GM18519 (cell line): ENCODE measurements around the gene RXRB.
A peak's percentile ranks its signal among the peaks of the same experiment; 100 is the strongest.
"Not testable (repeated sequence)": the region's sequence is repeated elsewhere in the genome, so short reads cannot be mapped to it uniquely, and the experiment has no call there.

Experiments
- ATAC-seq: cut with Tn5 transposase; IDR thresholded peaks from one replicate; pipeline ENCODE4 v1.9.1; 2021; ENCODE audit warnings: mild to moderate bottlenecking, moderate library complexity; ENCODE audit not compliant: unreplicated experiment, low FRiP score

RXRB gene

DNA sequence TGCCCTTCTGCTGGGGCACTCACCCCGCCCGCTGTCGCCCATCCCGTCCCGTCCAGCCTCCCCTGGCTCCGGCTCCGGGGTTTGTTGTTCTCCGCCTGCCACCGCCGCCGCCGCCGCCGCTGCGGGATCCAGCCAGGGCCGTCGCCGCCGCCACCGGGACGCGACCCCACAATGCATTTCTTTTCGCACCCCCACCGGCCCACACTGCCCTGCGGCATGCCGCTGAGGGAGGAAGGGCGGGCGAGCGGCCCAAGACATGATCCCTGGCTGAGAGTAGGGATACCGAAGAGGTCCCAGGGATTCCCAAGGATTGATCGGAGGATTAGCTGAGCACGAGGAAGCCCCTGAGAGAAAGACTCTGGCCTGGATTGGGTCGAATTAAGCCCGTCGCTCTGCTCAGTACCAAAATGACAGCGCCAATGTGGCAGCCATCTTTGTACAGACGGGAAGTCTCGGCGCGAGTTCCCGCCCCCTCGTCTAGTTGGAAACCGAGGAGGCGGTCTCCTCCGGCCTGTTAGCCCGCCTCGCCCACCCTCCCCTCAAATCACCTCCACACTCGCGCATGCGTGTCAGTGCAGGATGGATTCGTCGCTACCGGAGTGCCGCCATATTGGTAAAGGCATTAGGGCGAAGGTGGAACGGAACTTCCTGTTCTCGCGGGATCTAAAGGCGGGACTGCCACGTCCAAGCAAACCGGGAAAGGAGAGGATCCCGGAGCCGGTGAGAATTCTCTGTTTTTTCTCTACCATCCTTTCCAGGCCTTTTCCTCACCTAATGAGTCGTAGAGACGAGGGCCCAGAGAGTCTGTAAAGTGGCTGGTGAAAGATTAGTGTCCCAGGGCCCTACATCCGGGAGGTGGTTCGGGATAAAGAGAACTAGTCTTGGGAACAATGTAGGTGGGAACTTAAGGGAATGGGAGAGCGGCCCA lies at the start of gene RXRB, which contains the start of gene SLC39A7:
Gene RXRB (minus strand): TSS at position 447 of the 928 bp plus-strand sequence. CDS start 189 bp downstream, at position 258.
Gene SLC39A7 (plus strand): TSS at position 649 of the 928 bp plus-strand sequence. CDS start 379 bp downstream, outside the sequence.
- ATAC-seq, result no peak

- ATAC-seq, result no peak
Measured at GRCh38 chr6:33249732-33250630, 49.5 kb upstream of the RXRB start.

- ATAC-seq, result peak; percentile 89
Measured at GRCh38 chr6:33248932-33249731, 48.7 kb upstream of the RXRB start.

- no peak for ATAC-seq
Measured at GRCh38 chr6:33248643-33248931, 48.1 kb upstream of the RXRB start.

DNA sequence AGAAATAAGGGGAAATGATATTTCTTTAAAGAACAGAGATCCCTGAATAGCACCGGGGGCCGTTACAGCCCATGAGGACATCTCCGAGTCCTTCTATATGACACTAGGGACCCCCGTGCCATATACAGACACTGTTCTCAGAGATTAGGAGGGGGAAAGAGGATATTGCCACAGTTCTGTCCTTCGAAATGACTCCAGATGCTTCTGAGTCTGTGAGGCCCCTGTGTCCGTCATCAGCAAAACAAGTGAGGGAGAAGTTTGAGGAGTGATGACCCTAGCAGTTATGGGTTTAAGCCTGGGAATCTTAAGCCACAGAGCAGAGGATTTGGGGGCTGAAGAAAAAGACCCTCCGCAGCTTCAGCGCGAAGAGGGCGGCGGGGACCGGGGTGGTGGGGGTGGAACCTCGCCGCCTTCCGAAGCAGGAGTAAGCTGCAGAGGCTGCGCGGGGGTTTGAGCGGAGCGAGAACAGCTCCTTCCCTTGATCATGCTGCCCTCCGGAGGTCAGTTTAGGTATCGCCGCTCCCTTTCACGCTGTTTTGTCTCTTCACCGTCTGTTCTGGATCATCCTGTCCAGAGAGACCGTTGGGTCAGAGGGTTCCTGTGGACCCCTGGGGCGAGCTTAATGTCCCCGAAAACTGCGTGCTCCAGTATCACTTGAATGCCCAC lies 47.6 kb upstream of the RXRB start:
- ATAC-seq, result no peak

GRCh38 chr6:33243476-33243875 lies 43.0 kb upstream of the RXRB start:
- ATAC-seq, result no peak

- no peak for ATAC-seq
Measured at GRCh38 chr6:33241968-33242367, 41.5 kb upstream of the RXRB start.

DNA sequence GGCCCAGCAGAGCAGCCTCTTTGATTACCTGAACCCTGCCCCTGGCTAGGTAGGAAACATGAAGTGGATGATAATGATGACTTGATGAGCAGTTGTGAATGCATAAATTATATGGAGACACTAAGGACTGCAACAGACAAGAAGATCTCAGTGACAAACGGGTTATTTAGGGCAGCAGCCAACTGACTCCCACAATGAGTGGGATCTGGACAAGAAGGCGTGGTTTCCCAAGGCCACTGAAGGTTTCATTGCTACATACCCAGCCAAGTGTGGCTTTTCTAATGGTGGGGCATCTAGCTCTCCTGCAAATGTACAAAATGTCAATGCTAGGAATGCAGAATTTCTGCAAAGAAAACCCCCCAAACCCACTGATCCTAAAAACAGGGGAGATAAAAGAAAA lies 37.3 kb upstream of the RXRB start:
- no peak for ATAC-seq

DNA sequence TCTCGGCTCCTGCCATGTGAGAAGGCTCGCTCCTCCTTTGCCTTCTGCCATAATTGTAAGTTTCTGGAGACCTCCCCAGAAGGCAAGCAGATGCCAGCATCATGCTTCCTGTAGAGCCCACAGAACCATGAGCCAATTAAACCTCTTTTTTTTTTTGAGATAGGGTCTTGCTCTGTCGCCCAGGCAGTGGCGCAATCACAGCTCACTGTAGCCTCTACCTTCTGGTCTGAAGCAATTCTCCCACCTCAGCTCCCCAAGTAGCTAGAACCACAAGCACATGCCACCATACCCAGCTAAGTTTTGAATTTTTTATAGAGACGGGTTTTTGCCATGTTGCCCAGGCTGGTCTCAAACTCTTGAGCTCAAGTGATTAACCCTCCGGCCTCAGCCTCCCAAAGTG lies 36.4 kb upstream of the RXRB start:
- ATAC-seq, result no peak

- ATAC-seq, result no peak
Measured at GRCh38 chr6:33236328-33236727, 35.9 kb upstream of the RXRB start.

GRCh38 chr6:33235221-33235634 lies 34.8 kb upstream of the RXRB start:
- no peak for ATAC-seq

DNA sequence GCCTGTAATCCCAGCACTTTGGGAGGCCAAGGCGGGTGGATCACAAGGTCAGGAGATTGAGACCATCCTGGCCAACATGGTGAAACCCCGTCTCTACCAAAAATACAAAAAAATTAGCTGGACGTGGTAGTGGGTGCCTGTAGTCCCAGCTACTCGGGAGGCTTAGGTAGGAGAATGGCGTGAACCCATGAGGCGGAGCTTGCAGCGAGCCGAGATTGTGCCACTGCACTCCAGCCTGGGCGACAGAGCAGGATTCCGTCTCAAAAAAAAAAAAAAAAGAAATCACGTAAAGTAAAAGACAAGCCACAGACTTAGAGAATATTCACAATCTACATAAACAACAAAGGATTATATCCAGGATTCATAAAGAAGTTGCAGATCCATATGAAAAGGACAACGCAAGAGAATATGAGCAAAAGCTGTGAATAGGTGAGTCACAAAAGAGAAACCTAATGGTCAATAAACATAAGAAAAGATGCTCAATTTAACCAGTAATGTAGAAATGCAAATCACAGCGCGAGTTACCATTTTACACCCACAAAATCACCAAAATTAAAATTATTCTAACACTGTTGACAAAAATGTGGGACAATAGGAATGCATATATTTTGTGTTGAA lies 26.1 kb upstream of the RXRB start:
- not testable (repeated sequence) for ATAC-seq

DNA sequence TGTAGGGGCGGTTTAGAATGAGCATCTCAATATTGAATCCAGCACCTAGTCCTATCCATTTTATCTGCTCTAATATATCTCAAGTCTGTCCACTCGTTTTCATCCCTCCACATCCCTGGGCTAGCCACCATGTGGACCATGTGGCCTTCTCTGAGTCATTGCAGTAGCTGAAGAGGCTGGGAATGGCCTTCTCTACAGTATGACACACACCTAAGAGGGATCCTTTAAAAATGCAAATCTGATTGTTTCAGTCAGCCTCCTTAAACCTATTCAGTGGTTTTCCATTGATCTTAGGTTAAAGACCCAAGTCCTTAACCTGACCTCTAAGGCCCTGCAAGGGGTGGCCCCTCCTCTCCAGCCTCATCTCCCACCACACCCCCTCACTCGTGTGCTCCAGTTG lies 17.2 kb upstream of the RXRB start:
- no peak for ATAC-seq

DNA sequence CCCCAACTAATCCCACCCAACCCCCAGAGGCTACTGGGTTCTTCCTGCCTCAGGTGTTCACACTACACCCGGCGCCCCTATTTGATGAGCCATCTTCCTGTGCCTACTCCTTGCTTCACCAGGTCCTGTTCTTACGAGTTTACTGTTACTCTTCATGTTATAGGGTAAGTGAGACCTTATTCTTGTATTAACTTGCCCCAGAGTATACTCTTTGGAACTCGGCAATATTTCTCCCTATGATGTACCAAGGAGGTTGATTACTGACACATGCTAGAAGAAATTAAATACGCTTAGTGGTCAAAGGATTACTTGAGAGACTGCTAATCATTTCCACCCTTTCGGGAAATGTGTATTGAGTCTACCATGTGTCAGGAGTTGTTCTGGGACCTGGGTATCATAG lies 16.8 kb upstream of the RXRB start:
- no peak for ATAC-seq

GRCh38 chr6:33216117-33216649 lies 15.7 kb upstream of the RXRB start:
- no peak for ATAC-seq

GRCh38 chr6:33215271-33216116 lies 15.0 kb upstream of the RXRB start:
- ATAC-seq, result no peak

DNA sequence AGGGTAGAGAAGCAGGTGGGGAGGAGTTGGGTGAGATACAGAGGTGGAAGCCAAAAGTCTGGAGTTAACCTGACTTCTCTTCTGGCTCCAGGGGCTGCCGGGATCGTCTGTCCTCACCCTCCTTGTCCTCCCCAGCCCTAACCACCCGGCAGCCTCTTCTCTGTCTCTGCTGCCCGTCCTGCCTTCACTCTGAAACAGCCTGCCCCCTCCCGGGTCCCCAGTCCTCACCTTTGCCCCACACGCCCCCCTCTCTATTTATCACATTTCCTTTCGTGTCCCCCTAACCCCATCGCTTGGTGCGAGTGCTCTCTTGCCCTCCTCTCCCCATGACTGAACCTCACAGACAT lies 13.5 kb upstream of the RXRB start:
- no peak for ATAC-seq

DNA sequence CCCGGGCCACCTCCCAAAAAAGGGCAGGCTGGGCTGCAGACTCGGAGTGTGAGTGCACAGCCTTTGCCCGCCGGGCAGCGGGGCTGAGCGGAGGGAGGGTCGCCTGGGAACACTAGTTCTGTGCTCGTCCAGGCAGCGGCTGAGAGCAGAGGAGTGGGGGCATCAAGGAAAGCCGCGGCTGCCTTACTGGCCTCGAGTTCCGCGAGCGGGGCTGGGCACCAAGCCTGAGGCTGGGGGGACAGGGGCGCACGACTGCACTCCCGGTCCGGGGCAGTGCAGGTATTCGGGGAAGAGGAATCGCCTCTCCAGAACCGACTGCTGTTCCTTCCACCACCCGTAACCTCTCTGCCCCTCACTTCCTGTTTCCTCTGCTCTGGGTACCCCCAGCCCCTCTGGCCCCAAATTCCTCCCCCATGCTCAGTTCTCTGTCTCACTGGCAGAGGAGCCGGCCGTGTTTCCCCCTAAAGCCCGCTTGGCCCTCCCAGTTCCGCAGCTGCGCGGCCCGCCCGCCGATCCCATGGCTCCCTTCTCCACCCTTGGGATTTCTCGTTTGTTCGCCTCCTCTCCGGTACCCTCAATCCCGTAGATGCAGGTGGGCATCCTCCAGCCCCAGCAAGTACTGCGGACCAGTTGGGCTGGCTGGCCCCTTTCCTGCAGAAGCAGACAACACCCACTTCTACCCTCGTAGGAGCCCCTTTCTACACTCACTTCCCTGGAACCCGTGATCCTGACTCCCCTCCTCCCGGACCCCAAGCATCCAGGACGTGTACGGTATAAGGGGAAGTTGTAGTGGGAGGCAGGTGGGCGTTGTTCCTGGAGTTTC lies 12.9 kb upstream of the RXRB start:
- ATAC-seq, result no peak
